Activated CD8-positive, alpha-beta T cell treated with anti-CD3 and anti-CD28 coated beads for 36 hours (primary cell): ENCODE measurements around the gene BCL2L11. TPM values are rescaled to one million over a fixed set of nuclear protein-coding genes. Genes with fewer than 3 reads are reported as not detected.

Source experiments
- ATAC-seq: fragments of 200-7000 bp; cut with Tn5 transposase; one replicate; pipeline ENCODE4 v1.10.0; 2021; ENCODE audit warnings: mild to moderate bottlenecking, moderate library complexity
- CTCF ChIA-PET: fragments of 350-600 bp; sonication (Branson Sonifier 250); formaldehyde crosslinking; loops from one replicate; lab custom pipeline; 2021; ENCODE audit warnings: antibody characterized with exemption; lab: Charles Lee
- POLR2A ChIA-PET: fragments of 350-600 bp; sonication (Branson Sonifier 250); formaldehyde crosslinking; loops from one replicate; lab custom pipeline; 2021; ENCODE audit warnings: antibody characterized with exemption; lab: Charles Lee
- DNase-seq: peaks from one replicate; pipeline ENCODE4 v3.0.0-alpha.2; 2020
- H3K27ac Mint-ChIP-seq: one replicate; pipeline ENCODE4 v1.8.0; 2021; ENCODE audit warnings: mild to moderate bottlenecking, mixed read lengths
- H3K27me3 Mint-ChIP-seq: one replicate; pipeline ENCODE4 v1.8.0; 2021; ENCODE audit warnings: mixed read lengths
- H3K36me3 Mint-ChIP-seq: one replicate; pipeline ENCODE4 v1.8.0; 2021; ENCODE audit warnings: low read depth, mixed read lengths
- H3K4me1 Mint-ChIP-seq: one replicate; pipeline ENCODE4 v1.8.0; 2021; ENCODE audit warnings: low read depth, mixed read lengths
- H3K4me3 Mint-ChIP-seq: one replicate; pipeline ENCODE4 v1.8.0; 2021; ENCODE audit warnings: mild to moderate bottlenecking, moderate library complexity, mixed read lengths
- H3K9me3 Mint-ChIP-seq: one replicate; pipeline ENCODE4 v1.8.0; 2021; ENCODE audit warnings: mixed read lengths
- intact Hi-C: fragments of 100-400 bp; cut with micrococcal nuclease; formaldehyde crosslinking; loops from one replicate; pipeline ENCODE4 v1.10.0; 2022
- total RNA-seq, 2 experiments: library from RNA; stranded (reverse); gene quantifications; one replicate each; pipeline ENCODE4 v1.2.3, GENCODE V29; 2021
- TF ChIP-seq, protein P1 (sequence below): fragments of 200-600 bp; IDR thresholded peaks from one replicate; pipeline ENCODE4 v1.8.0; 2022; ENCODE audit warnings: antibody characterized with exemption, mild to moderate bottlenecking

The BCL2L11 gene
- total RNA-seq, 2 experiments from 2014 or later, result 19.8 to 22.6 TPM

DNA sequence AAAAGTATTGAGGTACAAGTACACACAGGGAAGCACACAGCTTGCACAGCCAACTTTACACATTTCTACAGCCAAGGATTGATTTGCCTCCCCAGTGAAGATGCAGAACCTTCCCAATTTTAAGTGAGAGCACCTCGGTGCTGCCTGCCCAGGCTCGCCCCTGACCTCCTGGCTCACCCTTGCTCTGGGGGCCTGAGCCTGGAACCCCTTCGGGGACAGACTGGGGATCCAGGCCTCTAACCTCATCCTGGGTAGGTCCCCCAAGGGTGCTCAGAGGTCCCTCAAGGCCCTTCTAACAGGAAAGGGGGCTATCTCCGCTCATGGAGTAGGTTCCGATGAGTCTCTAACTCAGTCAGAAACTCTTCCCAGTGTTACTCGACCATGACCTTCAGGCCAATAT lies 53.1 kb downstream of the BCL2L11 start:
- Mint-ChIP-seq H3K27ac (no peak overlapping the region), H3K9me3 (no peaks in the 10 kb centered on the region), H3K36me3 (no peaks in the 10 kb centered on the region), H3K27me3 (peaks cover 14% of the 10 kb centered on the region), H3K4me3 (no peak overlapping the region), H3K4me1 (peaks cover 12% of the 10 kb centered on the region)
- DNase-seq (no peak), ATAC-seq (no peak)
- ChIA-PET CTCF (no interaction called here), POLR2A (interaction anchor here (0.7 kb wide), 1 partner anchor 17 kb away, joined by 3 read pairs; no protein-coding TSS in a partner anchor)
- intact Hi-C loops, result no loop called here
- TF ChIP-seq, protein P1, sequence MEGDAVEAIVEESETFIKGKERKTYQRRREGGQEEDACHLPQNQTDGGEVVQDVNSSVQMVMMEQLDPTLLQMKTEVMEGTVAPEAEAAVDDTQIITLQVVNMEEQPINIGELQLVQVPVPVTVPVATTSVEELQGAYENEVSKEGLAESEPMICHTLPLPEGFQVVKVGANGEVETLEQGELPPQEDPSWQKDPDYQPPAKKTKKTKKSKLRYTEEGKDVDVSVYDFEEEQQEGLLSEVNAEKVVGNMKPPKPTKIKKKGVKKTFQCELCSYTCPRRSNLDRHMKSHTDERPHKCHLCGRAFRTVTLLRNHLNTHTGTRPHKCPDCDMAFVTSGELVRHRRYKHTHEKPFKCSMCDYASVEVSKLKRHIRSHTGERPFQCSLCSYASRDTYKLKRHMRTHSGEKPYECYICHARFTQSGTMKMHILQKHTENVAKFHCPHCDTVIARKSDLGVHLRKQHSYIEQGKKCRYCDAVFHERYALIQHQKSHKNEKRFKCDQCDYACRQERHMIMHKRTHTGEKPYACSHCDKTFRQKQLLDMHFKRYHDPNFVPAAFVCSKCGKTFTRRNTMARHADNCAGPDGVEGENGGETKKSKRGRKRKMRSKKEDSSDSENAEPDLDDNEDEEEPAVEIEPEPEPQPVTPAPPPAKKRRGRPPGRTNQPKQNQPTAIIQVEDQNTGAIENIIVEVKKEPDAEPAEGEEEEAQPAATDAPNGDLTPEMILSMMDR, result no peak

DNA sequence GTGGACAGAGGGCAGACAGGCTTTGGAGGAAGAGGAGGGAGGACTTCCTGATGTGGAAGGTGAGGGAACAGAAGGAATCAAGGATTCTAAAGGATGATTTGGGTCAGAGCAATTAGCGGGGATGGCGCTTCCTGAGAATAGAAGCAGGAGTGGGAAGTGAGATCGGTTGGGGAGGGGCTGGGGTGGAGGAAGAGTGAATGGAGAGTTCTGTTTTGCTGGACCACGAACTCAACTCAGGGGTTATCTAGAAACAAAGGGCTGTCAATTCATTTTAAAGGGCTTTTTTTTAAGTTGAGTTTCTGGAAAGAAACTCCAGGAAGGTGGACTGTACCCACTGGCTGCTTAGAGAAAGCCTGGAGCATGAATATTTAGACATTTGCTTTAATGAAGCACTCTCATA lies 54.9 kb downstream of the BCL2L11 start:
- no peak for DNase-seq
- TF ChIP-seq, protein P1, result no peak
- Mint-ChIP-seq H3K27me3 (peaks cover 11% of the 10 kb centered on the region), H3K4me3 (no peak overlapping the region), H3K9me3 (no peaks in the 10 kb centered on the region), H3K27ac (no peak overlapping the region), H3K36me3 (no peaks in the 10 kb centered on the region), H3K4me1 (peaks cover 5% of the 10 kb centered on the region)
- ATAC-seq, result no peak
- POLR2A ChIA-PET, result interaction anchor here (1.7 kb wide), 1 partner anchor 10 kb away, joined by 4 read pairs; no protein-coding TSS in a partner anchor
- intact Hi-C loops, result no loop called here
- CTCF ChIA-PET, result no interaction called here

DNA sequence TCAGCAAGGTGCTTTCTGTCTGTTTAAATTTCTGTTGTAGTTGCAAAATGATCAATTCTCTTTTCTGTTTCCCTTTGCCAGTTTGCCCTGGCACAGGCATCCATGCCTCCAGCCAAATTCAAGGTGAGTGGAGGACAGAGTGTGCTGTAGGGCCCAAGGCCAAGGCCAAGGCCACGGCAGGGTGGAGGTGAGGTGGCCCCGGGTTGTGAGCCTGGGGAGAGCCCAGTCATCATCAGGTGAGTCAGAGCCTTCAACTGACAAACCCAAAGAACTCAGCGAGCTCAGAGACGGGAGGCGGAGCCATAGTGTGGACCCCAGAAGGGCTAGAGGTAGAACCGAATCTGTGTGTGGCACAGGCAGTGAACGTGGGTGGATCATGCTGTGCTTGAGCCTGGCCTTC lies 55.7 kb downstream of the BCL2L11 start:
- TF ChIP-seq, protein P1, result no peak
- no peak for ATAC-seq
- Mint-ChIP-seq H3K27me3 (peaks cover 8% of the 10 kb centered on the region), H3K27ac (no peak overlapping the region), H3K36me3 (no peaks in the 10 kb centered on the region), H3K9me3 (no peaks in the 10 kb centered on the region), H3K4me1 (peaks cover 5% of the 10 kb centered on the region), H3K4me3 (no peak overlapping the region)
- DNase-seq, result no peak
- POLR2A ChIA-PET, result interaction anchor here (0.6 to 1.7 kb wide), 2 partner anchors 9 to 1167 kb away, joined by 3 to 4 read pairs; no protein-coding TSS in a partner anchor
- intact Hi-C loops, result no loop called here
- CTCF ChIA-PET, result no interaction called here

DNA sequence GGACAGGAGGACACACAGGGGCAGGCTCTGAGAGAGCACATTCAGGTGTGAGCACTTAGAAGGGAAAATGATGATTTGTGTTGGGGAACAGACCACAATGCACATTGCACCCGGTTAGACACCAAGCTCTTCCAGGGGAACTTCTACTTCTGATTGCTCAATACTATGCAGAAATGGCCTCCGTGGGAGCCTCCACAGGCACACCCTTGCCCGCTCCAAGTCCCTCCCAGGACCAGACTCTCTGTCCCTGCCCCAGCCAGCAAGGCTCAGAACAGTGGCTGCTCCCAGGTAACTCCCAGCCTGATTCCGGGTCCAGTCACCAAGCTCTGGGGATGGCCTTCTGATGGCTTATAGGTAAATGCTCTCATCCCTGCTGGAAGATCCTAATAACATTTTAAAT lies 56.2 kb downstream of the BCL2L11 start:
- peaks cover 1% of the 10 kb centered on the region for H3K4me1 Mint-ChIP-seq

DNA sequence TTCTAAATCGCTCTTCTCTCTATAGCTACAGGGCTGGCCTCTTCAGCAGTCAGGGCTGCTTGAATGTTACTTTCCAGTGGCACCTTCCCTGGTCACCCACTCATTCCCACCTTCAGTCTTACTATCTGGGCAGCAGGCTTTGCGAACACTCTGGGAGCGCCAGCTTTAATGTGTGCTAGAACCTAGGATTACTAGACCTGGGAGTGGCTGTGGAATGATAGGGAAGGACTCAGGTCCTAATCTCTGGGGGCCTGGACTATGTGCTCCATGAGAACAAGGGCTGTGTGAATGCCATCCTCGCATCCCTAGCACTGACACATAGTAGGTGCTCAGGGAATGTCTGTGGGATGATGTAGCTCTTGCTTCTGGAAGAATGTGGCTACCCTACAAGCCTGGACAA lies 57.6 kb downstream of the BCL2L11 start:
- H3K36me3 Mint-ChIP-seq, result no peaks in the 10 kb centered on the region
- H3K27ac Mint-ChIP-seq, result no peak overlapping the region
- DNase-seq (no peak), ATAC-seq (no peak)
- no peaks in the 10 kb centered on the region for H3K9me3 Mint-ChIP-seq
- CTCF ChIA-PET, result interaction anchor here (1.7 kb wide), 1 partner anchor 10 kb away, joined by 4 read pairs; no protein-coding TSS in a partner anchor
- intact Hi-C loops, result no loop called here
- POLR2A ChIA-PET, result no interaction called here
- TF ChIP-seq, protein P1, result no peak
- no peaks in the 10 kb centered on the region for H3K4me1 Mint-ChIP-seq
- no peak overlapping the region for H3K4me3 Mint-ChIP-seq
- peaks cover 6% of the 10 kb centered on the region for H3K27me3 Mint-ChIP-seq

More for the DNA sequence above, 56.2 kb downstream of the BCL2L11 start:
- ChIA-PET POLR2A (interaction anchor here (1.7 kb wide), 1 partner anchor 9 kb away, joined by 4 read pairs; no protein-coding TSS in a partner anchor), CTCF (no interaction called here)
- intact Hi-C loops, result no loop called here
- DNase-seq (no peak), ATAC-seq (no peak)
- TF ChIP-seq, protein P1, result no peak
- Mint-ChIP-seq H3K9me3 (no peaks in the 10 kb centered on the region), H3K27me3 (peaks cover 8% of the 10 kb centered on the region), H3K36me3 (no peaks in the 10 kb centered on the region), H3K27ac (no peak overlapping the region), H3K4me3 (no peak overlapping the region)
